ENCODE data around the gene ASB12.

ASB12 gene

DNA sequence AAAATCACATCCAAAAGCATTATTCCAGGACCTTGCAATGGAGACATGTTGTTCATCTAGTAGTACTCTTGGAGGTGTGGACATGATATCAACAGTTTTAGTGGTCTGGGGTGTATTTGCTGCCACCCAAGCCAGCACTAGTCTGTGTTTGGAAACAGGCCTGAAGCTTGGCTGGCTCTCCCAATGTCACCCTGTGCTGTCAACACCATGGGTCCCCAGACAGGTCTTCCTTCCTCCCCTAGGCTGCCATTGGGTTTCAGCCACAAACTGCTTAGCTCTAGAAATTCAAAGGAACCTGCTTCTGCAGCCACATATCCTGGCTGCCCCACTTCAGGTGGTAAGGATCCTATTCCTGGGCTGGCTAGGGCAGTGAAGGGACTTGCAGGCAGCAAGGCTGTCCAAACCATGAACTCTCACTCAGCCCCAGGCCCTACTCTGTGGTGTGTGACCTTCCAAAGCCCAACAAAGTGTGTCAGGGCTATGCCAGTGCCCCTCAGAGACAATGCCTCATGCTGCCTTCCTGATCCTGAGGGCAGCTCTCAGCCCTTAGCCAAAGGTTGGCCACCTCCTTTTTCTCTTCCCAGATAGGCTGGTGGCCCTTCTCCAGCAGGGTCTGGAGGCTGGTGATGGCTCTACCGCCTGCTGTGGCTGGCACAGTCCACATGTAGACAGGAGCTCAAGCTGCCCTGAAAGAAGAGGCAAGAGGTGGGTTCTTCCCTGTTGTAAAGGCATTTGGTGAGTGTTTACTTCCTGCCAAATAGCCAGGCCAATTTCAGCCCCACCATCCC, 43.2 kb downstream of the ASB12 start:
- no peak for DNase-seq

DNA sequence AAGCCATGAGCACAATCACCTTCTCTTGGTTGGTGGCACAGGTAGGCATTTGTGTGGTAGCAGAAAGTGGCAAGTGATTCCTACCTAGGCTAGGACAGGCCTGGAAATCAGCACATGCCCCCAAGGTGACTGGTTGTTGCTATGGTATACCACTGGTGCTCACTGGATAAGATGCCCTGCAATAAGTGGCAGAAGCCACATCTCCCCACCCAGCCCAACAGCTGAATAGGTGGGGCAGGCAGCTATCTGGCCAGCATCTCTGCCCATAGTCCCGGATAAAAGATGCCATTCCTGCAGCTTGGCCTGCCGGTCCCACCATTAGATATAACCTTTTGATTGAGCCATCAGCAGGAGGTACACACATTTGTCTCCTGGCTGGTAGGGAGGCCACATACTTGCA, 46.0 kb downstream of the ASB12 start:
- no peak for DNase-seq

DNA sequence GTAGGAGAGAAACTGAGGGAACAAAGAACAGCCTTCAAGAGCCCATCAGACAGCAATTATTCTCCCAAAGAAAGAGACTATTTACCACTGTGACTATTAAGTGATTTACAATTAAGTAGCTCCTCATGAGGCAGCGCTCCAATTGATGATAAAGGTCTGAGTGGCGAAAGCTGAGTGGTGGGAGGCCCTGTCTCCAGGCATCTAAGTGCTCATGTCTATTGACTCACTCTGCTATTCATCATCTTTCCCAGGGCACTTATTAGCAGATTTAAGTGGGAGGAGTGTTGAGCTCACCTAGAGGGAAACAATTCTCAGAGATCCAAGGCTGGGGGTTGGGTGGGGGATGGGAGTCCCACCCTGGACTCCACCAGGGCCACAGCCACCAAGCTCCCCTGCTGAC, 48.2 kb downstream of the ASB12 start:
- DNase-seq: no peak

DNA sequence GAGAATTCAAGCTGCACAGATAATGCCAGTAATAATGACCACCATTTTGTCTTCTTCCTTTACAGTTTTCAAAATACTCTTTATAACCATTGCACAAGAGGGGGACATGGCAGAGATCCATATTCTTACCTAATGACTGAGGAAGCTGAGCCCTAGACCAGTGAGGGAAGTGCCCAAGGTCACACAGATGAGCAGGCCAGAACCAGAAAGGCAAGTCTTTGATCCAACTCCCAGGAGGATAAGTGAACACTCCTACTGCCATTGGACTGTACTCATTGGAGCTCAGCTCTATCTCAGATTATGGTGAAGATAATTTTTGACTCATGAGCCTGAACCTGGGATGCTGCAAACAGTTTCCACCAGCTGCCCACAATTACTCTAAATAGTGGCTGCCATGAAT, 53.5 kb downstream of the ASB12 start:
- no peak for DNase-seq

All from stimulated activated naive CD4-positive, alpha-beta T cell (primary cell).